ENCODE measurements around the gene SERPINI2.

The SERPINI2 gene

DNA sequence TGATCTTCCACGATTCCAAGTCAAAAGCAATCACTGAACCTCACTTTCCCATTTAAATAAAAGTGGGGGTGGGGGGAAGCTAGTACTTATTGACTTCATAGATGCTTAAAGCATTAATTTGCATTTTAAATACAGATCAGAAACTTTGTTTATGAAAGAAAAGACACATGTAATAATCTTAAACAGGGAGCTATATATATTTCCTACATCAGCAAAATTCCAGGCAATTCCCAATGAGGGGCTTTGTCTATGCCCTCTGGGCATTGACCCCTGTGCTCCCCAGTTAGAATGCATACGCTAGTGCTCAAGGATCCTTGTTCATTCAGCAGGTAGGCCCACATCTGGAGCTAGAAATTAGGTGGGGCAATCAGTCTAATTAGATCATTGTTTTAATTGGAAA is 20.0 kb downstream of the SERPINI2 start:
- Histone ChIP-seq H3K27ac (replicated peaks) (no peak overlapping the region), H3K27me3 (ENCODE audit: insufficient read depth, poor library complexity, severe bottlenecking) (no peaks in the 10 kb centered on the region), H3K4me3 (replicated peaks; ENCODE audit: insufficient read depth, low read length) (no peak overlapping the region)
- TF ChIP-seq POLR2AphosphoS5 (IDR thresholded peaks at IDR 0.05; ENCODE audit: low read depth), result no peak
- no peak for TF ChIP-seq SPI1 (IDR thresholded peaks at IDR 0.05; ENCODE audit: borderline replicate concordance, low read depth)
- TF ChIP-seq, protein P1, sequence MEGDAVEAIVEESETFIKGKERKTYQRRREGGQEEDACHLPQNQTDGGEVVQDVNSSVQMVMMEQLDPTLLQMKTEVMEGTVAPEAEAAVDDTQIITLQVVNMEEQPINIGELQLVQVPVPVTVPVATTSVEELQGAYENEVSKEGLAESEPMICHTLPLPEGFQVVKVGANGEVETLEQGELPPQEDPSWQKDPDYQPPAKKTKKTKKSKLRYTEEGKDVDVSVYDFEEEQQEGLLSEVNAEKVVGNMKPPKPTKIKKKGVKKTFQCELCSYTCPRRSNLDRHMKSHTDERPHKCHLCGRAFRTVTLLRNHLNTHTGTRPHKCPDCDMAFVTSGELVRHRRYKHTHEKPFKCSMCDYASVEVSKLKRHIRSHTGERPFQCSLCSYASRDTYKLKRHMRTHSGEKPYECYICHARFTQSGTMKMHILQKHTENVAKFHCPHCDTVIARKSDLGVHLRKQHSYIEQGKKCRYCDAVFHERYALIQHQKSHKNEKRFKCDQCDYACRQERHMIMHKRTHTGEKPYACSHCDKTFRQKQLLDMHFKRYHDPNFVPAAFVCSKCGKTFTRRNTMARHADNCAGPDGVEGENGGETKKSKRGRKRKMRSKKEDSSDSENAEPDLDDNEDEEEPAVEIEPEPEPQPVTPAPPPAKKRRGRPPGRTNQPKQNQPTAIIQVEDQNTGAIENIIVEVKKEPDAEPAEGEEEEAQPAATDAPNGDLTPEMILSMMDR (IDR thresholded peaks at IDR 0.05; ENCODE audit: insufficient read depth, low read length), result no peak
- TF ChIP-seq, protein P2, sequence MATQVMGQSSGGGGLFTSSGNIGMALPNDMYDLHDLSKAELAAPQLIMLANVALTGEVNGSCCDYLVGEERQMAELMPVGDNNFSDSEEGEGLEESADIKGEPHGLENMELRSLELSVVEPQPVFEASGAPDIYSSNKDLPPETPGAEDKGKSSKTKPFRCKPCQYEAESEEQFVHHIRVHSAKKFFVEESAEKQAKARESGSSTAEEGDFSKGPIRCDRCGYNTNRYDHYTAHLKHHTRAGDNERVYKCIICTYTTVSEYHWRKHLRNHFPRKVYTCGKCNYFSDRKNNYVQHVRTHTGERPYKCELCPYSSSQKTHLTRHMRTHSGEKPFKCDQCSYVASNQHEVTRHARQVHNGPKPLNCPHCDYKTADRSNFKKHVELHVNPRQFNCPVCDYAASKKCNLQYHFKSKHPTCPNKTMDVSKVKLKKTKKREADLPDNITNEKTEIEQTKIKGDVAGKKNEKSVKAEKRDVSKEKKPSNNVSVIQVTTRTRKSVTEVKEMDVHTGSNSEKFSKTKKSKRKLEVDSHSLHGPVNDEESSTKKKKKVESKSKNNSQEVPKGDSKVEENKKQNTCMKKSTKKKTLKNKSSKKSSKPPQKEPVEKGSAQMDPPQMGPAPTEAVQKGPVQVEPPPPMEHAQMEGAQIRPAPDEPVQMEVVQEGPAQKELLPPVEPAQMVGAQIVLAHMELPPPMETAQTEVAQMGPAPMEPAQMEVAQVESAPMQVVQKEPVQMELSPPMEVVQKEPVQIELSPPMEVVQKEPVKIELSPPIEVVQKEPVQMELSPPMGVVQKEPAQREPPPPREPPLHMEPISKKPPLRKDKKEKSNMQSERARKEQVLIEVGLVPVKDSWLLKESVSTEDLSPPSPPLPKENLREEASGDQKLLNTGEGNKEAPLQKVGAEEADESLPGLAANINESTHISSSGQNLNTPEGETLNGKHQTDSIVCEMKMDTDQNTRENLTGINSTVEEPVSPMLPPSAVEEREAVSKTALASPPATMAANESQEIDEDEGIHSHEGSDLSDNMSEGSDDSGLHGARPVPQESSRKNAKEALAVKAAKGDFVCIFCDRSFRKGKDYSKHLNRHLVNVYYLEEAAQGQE (IDR thresholded peaks at IDR 0.05; ENCODE audit: insufficient replicate concordance, low read depth), result no peak
- no peak for TF ChIP-seq GABPA (IDR thresholded peaks at IDR 0.05; ENCODE audit: low read depth)
- no peak for DNase-seq (ENCODE audit: low read depth in 1 of 2, low spot score in 1 of 2)

DNA sequence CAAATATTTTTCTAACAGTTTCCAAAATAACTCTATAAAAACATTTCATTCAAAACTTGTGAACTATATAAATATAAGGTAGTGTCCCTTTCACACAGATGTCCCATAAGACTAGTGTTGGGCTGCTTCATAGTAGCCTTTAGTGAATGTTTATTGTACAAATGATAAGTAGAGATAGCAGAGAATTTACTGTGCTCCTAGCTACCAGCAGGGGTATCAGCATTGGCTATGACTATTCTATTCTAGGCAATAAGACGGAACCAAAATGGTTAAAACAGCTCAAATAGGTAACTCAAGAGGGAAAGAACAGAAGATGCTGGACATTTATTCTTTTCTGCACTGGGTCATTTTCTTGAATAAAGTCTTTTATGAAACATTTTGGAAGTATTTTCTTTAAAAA is 22.6 kb downstream of the SERPINI2 start:
- Histone ChIP-seq H3K4me3 (replicated peaks; ENCODE audit: insufficient read depth, low read length) (no peak overlapping the region), H3K27me3 (ENCODE audit: insufficient read depth, poor library complexity, severe bottlenecking) (no peaks in the 10 kb centered on the region), H3K27ac (replicated peaks) (no peak overlapping the region)
- DNase-seq (ENCODE audit: low read depth in 1 of 2, low spot score in 1 of 2), result no peak
- TF ChIP-seq POLR2AphosphoS5 (IDR thresholded peaks at IDR 0.05; ENCODE audit: low read depth) (no peak), SPI1 (IDR thresholded peaks at IDR 0.05; ENCODE audit: borderline replicate concordance, low read depth) (no peak), GABPA (IDR thresholded peaks at IDR 0.05; ENCODE audit: low read depth) (no peak)
- TF ChIP-seq, protein P2 (IDR thresholded peaks at IDR 0.05; ENCODE audit: insufficient replicate concordance, low read depth), result no peak
- TF ChIP-seq, protein P1 (IDR thresholded peaks at IDR 0.05; ENCODE audit: insufficient read depth, low read length), result no peak

DNA sequence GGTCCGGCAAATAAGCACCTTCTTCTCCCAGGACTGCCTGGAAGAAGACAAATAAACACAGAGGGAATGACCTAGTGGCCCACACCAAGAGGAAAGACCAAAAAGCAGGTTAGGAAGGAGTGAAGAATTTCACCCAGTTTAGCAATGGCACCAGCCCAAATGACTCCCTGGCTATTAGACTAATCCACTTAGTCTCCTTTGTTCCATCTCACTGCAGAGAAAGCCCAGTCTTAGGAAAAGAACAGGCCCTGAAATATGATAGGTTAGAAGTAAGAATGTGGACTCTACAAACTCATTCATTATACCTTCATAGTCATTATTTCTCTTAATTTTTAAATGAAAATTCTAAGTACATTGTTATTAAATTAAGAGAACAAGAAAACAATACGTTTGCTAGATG is 23.2 kb downstream of the SERPINI2 start:
- Histone ChIP-seq H3K4me3 (replicated peaks; ENCODE audit: insufficient read depth, low read length) (no peak overlapping the region), H3K27ac (replicated peaks) (no peak overlapping the region), H3K27me3 (ENCODE audit: insufficient read depth, poor library complexity, severe bottlenecking) (no peaks in the 10 kb centered on the region)
- TF ChIP-seq, protein P2 (IDR thresholded peaks at IDR 0.05; ENCODE audit: insufficient replicate concordance, low read depth), result no peak
- TF ChIP-seq SPI1 (IDR thresholded peaks at IDR 0.05; ENCODE audit: borderline replicate concordance, low read depth), result no peak
- TF ChIP-seq, protein P1 (IDR thresholded peaks at IDR 0.05; ENCODE audit: insufficient read depth, low read length), result no peak
- TF ChIP-seq GABPA (IDR thresholded peaks at IDR 0.05; ENCODE audit: low read depth), result no peak
- no peak for TF ChIP-seq POLR2AphosphoS5 (IDR thresholded peaks at IDR 0.05; ENCODE audit: low read depth)
- DNase-seq (ENCODE audit: low read depth in 1 of 2, low spot score in 1 of 2), result no peak

Measured in HL-60 (cell line).